Activated T-cell treated with anti-CD3 and anti-CD28 coated beads, Interleukin-2, amount 50 U/mL, for 24 hours (primary cell): ENCODE results near the gene TMEM145.

Experiments
- DNase-seq: peaks from one replicate; pipeline ENCODE4 v3.0.0-alpha.2; 2020
- H3K27ac Mint-ChIP-seq: 2 replicates; pipeline ENCODE4 v1.8.0; 2020; ENCODE audit warnings: mild to moderate bottlenecking, mixed read lengths
- H3K27me3 Mint-ChIP-seq: 2 replicates; pipeline ENCODE4 v1.8.0; 2020; ENCODE audit warnings: mixed read lengths
- H3K36me3 Mint-ChIP-seq: 2 replicates; pipeline ENCODE4 v1.8.0; 2020; ENCODE audit warnings: low read depth, mixed read lengths
- H3K4me1 Mint-ChIP-seq: 2 replicates; pipeline ENCODE4 v1.8.0; 2020; ENCODE audit warnings: low read depth, mixed read lengths
- H3K4me3 Mint-ChIP-seq: 2 replicates; pipeline ENCODE4 v1.8.0; 2020; ENCODE audit warnings: mild to moderate bottlenecking, moderate library complexity, mixed read lengths
- H3K9me3 Mint-ChIP-seq: 2 replicates; pipeline ENCODE4 v1.8.0; 2020; ENCODE audit warnings: mixed read lengths

Gene TMEM145

GRCh38 chr19:42273407-42274064, 39.6 kb upstream of the TMEM145 start:
- no peaks in the 10 kb centered on the region for H3K9me3 Mint-ChIP-seq
- no peak overlapping the region for H3K27ac Mint-ChIP-seq
- H3K27me3 Mint-ChIP-seq: no peaks in the 10 kb centered on the region
- H3K36me3 Mint-ChIP-seq: peaks cover 59% of the 10 kb centered on the region
- H3K4me3 Mint-ChIP-seq: no peak overlapping the region
- peaks cover 60% of the 10 kb centered on the region for H3K4me1 Mint-ChIP-seq
- no peak for DNase-seq

DNA sequence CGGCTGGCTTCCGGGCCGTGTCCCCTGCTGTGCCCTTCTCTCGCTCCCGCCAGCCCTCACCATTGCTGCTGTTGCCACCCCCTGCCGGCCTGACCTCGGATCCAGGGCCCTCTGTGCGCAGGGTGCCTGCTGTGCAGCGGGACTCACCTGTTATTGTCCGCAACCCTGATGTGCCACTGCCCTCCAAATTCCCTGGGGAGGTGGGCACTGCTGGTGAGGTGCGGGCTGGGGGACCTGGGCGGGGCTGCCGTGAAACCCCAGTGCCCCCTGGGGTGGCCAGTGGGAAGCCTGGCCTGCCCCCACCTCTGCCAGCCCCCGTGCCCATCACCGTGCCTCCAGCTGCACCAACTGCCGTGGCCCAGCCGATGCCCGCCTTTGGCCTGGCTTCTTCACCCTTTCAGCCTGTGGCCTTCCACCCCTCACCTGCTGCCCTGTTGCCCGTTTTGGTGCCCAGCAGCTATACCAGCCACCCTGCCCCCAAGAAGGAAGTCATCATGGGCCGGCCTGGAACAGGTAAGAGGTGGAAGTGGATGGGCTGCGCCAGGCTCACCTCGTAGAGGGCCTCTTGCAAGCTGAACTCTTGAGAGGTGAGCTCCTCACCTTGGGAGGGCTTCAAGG, 38.9 kb upstream of the TMEM145 start:
- Mint-ChIP-seq H3K4me1 (peaks cover 67% of the 10 kb centered on the region), H3K4me3 (no peak overlapping the region), H3K36me3 (peaks cover 59% of the 10 kb centered on the region), H3K27me3 (no peaks in the 10 kb centered on the region), H3K27ac (no peak overlapping the region), H3K9me3 (no peaks in the 10 kb centered on the region)
- no peak for DNase-seq

DNA sequence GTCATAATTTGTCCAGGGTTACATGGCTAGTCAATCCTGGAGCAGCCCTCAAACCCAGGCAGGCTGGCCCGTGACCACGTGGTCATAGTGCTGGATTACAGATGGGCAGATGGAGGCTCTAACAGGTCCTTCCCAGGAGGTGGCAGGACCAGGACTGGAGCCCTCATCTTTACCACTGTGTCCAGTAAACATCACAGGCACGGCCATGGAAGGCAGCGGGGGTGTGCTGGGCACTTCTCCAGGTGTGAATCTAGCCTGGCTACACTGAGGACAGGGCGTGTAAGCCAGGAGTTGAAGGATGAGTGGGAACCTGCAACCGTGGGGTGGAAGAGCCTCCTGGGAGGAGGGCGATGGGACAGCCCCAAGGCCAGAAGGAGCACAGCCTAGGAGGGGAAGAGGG, 38.0 kb upstream of the TMEM145 start:
- H3K9me3 Mint-ChIP-seq: no peaks in the 10 kb centered on the region
- peaks cover 65% of the 10 kb centered on the region for H3K4me1 Mint-ChIP-seq
- peak overlapping the region; percentile 51 for H3K27ac Mint-ChIP-seq
- no peaks in the 10 kb centered on the region for H3K27me3 Mint-ChIP-seq
- H3K4me3 Mint-ChIP-seq: no peak overlapping the region
- H3K36me3 Mint-ChIP-seq: peaks cover 57% of the 10 kb centered on the region
- DNase-seq: no peak

DNA sequence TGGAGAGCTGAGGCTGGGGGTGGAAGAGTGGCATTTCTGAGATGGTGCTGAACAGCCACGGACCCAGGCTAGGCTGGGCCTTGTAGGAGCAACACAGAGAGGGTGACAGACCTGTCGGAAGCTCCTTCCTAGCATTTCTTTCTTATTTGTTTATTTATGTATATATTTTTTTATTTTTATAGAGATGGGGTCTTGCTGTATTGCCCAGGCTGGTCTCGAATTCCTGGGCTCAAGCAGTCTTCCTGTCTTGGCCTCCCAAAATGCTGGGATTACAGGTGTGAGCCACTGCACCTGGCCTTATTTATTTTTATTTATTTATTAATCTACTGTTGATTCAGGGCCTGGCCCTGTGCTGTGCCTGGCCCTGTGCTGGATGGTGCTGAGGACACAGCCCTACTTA, 37.6 kb upstream of the TMEM145 start:
- H3K27me3 Mint-ChIP-seq: no peaks in the 10 kb centered on the region
- peak overlapping the region; percentile 80 for H3K27ac Mint-ChIP-seq
- H3K36me3 Mint-ChIP-seq: peaks cover 55% of the 10 kb centered on the region
- H3K9me3 Mint-ChIP-seq: no peaks in the 10 kb centered on the region
- no peak for DNase-seq
- H3K4me1 Mint-ChIP-seq: peaks cover 61% of the 10 kb centered on the region
- H3K4me3 Mint-ChIP-seq: no peak overlapping the region

GRCh38 chr19:42276284-42276683, 36.8 kb upstream of the TMEM145 start:
- Mint-ChIP-seq H3K36me3 (peaks cover 52% of the 10 kb centered on the region), H3K4me3 (no peak overlapping the region), H3K9me3 (no peaks in the 10 kb centered on the region), H3K27ac (peak overlapping the region; percentile 80), H3K4me1 (peaks cover 55% of the 10 kb centered on the region), H3K27me3 (no peaks in the 10 kb centered on the region)
- DNase-seq: no peak

GRCh38 chr19:42276821-42277220, 36.3 kb upstream of the TMEM145 start:
- Mint-ChIP-seq H3K27ac (peak overlapping the region; percentile 75), H3K27me3 (no peaks in the 10 kb centered on the region), H3K9me3 (no peaks in the 10 kb centered on the region), H3K4me1 (peaks cover 51% of the 10 kb centered on the region), H3K36me3 (peaks cover 47% of the 10 kb centered on the region), H3K4me3 (no peak overlapping the region)
- no peak for DNase-seq

DNA sequence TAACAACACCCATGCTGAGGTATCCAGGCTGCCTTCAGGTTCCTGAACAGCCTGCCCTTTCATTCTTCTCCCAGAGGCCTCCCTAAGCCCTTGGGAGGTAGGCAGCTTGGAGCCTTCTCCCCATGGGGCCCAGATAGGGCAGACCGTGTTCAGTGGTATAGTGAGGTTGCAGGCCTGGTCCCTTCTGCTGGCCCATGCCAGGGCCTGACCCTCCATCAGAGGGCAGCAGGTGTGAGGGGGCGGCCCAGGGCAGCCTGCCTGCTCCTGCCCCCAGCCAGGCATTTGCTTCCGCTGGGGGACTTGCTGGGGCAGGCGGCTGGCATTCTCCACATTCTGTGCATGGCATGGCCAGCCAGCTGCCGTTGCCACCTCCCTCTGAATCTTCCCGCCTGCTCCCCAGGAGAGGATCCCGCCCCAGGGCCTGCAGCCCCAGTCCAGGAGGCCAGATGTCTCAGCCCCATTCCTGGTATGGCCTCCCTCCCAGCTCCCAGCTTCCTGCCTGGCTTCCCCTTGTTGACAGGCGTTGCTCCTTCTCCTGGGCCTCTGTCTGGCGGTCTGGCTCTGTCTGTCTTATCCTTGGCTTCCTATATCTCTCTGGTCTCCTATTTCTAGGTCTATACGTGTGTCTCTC, 35.2 kb upstream of the TMEM145 start:
- no peak for DNase-seq
- Mint-ChIP-seq H3K27ac (peak overlapping the region; percentile 93), H3K4me3 (no peak overlapping the region), H3K27me3 (no peaks in the 10 kb centered on the region), H3K9me3 (no peaks in the 10 kb centered on the region), H3K36me3 (peaks cover 42% of the 10 kb centered on the region), H3K4me1 (peaks cover 51% of the 10 kb centered on the region)

- Mint-ChIP-seq H3K27me3 (no peaks in the 10 kb centered on the region), H3K4me3 (peak overlapping the region; percentile 87), H3K4me1 (peaks cover 48% of the 10 kb centered on the region), H3K9me3 (no peaks in the 10 kb centered on the region), H3K27ac (peak overlapping the region; percentile 93), H3K36me3 (peaks cover 36% of the 10 kb centered on the region)
- no peak for DNase-seq
Observed at GRCh38 chr19:42278452-42279154, 34.5 kb upstream of the TMEM145 start.

DNA sequence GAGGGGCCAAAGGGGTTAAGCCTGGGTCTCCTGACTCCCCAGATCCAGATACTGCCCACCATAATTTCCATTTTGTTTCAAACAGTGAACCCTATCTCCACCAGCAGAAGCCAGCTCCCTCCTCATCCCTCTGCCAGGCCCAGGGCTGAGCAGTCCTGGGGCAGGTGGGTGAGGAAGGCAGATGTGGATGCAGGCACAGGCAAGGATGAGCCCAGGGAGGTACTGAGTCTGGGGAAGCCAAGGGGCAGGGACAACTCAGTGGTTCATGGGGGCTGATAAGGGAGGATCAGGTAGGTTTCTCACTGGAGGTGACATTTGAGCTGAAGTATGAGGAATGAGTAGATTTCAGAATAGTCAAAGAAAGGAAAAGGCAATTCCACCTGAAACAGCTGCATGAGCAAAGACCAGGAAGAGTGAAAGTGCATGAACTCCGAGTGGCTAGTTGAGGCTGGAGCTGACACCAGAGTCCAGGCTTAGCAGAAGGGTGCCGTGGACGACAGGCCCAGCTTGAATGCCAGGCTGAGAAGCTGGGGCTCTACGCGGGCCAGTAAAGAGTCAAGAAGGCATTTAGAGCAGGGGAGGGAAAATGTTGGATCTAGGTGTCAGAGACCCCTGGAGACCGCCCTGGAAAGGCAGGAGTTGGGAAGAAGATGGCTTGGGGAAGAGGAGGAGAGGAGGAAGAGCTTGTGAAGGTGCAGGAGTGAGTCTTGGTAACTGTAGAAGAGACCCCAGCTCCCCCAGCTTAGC, 33.8 kb upstream of the TMEM145 start:
- no peak for DNase-seq
- H3K27ac Mint-ChIP-seq: peak overlapping the region; percentile 93
- peaks cover 30% of the 10 kb centered on the region for H3K36me3 Mint-ChIP-seq
- H3K9me3 Mint-ChIP-seq: no peaks in the 10 kb centered on the region
- H3K4me3 Mint-ChIP-seq: peak overlapping the region; percentile 87
- no peaks in the 10 kb centered on the region for H3K27me3 Mint-ChIP-seq
- peaks cover 47% of the 10 kb centered on the region for H3K4me1 Mint-ChIP-seq

- peaks cover 25% of the 10 kb centered on the region for H3K36me3 Mint-ChIP-seq
- H3K4me1 Mint-ChIP-seq: peaks cover 44% of the 10 kb centered on the region
- DNase-seq: peak; percentile 90
- peak overlapping the region; percentile 93 for H3K27ac Mint-ChIP-seq
- peak overlapping the region; percentile 87 for H3K4me3 Mint-ChIP-seq
- H3K27me3 Mint-ChIP-seq: no peaks in the 10 kb centered on the region
- no peaks in the 10 kb centered on the region for H3K9me3 Mint-ChIP-seq
Observed at GRCh38 chr19:42279902-42280814, 33.0 kb upstream of the TMEM145 start.

DNA sequence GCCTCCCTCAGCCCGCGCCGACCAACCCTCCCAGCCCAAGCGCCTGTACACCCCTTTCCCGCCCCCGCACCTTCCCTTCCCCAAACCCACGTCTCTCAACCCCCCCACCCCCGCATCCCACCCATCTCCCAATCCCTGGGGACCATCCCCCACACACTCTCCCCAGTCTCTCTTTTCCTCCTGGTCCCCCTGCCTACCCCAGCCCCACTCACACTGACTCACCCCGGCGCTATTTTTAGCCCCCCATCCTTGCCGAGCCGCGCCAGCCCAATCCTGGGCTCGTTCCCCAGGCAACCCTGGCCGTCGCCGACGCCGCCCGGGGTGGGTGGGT, 32.3 kb upstream of the TMEM145 start:
- no peak for DNase-seq
- H3K36me3 Mint-ChIP-seq: peaks cover 22% of the 10 kb centered on the region
- peaks cover 47% of the 10 kb centered on the region for H3K4me1 Mint-ChIP-seq
- H3K27me3 Mint-ChIP-seq: no peaks in the 10 kb centered on the region
- H3K4me3 Mint-ChIP-seq: peak overlapping the region; percentile 74
- peak overlapping the region; percentile 82 for H3K27ac Mint-ChIP-seq
- no peaks in the 10 kb centered on the region for H3K9me3 Mint-ChIP-seq

GRCh38 chr19:42281146-42281826, 31.8 kb upstream of the TMEM145 start:
- no peaks in the 10 kb centered on the region for H3K27me3 Mint-ChIP-seq
- peak overlapping the region; percentile 74 for H3K4me3 Mint-ChIP-seq
- peak; percentile 61 for DNase-seq
- H3K4me1 Mint-ChIP-seq: peaks cover 47% of the 10 kb centered on the region
- no peaks in the 10 kb centered on the region for H3K9me3 Mint-ChIP-seq
- H3K27ac Mint-ChIP-seq: peak overlapping the region; percentile 82
- peaks cover 22% of the 10 kb centered on the region for H3K36me3 Mint-ChIP-seq
